ENCODE data around the gene CLCN6.

Gene CLCN6

GRCh38 chr1:11880911-11881748 lies 75.1 kb downstream of the CLCN6 start:
- no peak for DNase-seq

DNA sequence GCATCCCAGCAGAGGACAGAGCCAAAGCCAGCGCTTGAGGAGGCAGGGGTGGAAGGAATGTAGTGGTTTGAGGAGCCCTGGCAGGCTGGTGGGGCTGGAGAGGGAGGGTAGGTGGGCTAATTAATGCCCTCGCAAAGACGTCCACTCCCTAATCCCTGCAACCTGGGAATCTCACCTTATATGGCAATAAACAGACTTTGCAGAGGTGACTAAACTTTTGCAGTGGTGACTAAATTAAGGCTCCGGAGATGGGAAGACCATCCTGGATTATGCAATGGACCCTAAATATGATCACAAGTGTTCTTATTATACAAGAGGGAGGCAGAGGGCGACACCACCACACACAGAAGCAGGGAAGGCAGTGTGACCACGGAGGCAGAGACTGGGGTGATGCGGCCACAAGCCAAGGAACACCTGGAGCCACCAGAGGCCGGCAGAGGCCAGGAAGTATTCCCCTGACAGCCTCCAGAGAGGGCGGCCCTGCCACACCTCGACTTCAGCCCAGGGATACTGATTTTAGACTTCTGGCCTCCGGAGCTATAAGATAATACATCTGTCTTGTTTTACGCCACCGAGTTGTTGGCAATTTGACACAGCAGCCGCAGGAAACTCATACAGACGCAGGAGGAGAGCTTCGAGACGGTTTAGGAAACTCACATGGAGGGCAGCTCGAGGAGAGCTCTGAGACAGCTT lies 75.9 kb downstream of the CLCN6 start:
- no peak for DNase-seq

DNA sequence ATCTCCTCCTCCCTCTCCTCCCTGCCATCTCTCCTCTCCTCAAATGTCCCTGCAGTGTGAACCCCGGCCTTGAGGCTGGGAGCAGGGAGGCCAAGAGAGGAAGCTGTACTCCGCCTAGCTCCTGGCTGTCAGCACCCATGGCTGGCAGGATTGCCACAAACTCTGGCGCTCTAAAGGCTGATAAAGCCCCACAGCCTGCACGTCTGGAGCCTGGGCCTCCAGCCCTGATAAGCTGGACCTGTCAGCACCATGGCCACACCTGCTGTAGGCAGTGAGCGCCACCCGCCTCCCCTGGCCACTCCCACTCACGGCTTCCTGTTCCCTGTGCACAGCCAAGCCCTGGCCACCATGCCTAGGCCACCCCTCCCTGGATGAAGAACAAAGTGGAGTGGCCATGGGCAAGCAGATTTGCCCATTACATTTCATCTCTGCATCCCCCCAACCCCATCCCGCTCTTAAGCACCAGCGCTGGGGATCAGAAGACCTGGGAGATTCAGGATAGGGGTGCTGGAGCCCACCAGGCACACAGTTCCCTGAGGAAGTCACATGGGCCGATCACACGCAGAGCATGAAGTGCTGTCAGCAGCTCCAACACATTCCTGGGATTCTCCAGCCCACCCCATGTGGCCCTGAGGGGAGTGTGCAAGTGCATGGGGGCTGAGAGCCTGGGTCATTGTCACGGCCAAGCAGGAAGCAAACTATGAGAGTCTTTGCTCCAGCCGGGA lies 77.0 kb downstream of the CLCN6 start:
- DNase-seq: no peak

DNA sequence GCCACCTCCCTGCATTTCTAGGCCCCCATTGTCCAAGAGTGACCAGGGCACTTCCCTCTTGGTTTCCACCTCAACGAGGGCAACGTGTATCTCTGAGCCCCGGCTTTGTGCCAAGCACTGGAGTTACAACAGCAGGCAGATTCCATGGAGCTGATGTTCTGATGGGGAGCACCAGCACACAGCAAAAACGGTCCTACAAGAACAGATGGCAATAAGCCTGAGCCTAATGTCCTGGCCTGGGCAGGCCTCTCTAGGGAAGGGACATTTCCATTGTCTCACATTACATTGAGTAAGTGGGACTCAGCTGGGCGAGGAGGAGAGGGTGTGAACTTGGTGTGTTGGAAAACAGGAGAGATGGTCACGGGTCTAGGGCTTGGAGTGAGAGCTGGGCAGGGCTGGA lies 79.9 kb downstream of the CLCN6 start:
- no peak for DNase-seq

DNA sequence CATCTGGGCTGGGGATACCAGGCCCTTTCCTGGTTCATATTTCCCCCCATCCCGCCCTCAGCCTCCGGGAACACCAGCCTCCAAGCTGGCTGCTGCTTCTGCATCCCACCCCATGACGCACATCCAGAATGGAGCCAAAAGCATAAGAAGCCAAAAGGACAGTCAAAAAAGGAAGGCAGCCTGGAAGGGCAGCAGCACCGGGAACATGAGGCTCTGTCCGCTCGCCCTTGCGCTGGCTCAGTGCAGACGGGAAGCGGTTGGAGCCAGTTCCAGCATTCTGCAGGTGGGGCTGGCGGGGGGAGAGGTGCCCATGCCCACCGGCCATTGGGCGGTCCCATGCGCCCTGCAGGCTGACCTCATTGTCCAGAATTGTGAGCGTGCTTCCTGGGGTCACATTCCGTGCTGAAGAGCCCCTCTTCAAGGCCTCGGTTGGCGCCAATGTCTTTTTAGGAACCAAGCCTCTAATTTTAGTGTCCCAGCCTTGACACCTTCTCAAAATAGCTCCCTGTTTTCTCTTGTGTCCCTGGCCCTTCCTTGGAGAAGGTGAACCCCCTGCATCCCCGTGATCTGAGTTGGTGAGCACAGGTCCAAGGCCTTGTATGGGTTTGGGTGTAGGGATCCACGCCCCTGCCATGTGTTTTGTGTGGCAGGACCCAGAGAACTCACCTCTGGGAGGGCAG lies 81.1 kb downstream of the CLCN6 start:
- no peak for DNase-seq

GRCh38 chr1:11887666-11888007 lies 81.6 kb downstream of the CLCN6 start:
- no peak for DNase-seq

- no peak for DNase-seq
These were observed 82.3 kb downstream of the CLCN6 start for GRCh38 chr1:11888206-11888876.

GRCh38 chr1:11888877-11889208 lies 82.9 kb downstream of the CLCN6 start:
- DNase-seq: no peak

DNA sequence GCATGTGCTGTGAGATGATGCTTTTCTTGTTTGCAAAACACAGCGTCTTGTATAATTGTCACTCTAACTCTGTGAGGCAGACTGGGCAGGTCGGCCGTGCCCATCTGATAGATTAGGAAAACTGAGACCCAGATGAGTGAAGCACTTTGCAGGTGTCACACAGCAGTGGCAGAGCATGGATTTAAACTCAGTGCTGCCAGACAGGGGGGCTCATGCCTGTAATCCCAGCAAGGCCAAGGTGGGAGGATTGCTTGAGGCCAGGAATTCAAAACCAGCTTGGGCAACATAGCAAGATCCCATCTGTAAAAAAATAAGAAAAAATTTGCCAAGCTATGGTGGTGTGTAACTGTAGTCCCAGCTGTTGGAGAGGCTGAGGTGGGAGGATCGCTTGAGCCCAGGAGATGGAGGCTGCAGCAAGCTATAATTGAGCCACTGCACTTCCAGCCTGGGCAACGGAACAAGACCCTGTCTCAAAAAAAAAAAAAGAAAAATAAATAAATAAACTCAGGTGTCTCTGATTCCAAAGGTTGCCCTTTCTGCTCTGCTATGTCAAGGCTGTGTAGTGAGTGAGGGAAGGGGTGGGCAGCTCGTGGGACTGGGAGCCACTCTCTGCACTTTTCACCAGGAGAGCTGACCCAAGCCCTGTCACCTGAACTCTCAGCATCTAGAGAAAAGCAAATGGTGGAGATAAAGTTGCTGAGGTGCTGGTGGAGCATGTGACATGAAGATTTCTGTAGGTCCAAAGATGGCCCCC lies 85.6 kb downstream of the CLCN6 start:
- DNase-seq: no peak

Measured in activated CD4-positive, alpha-beta T cell treated with anti-CD3 and anti-CD28 coated beads, Interleukin-10, Interleukin-2, amounts not matched to agents 100 ng/mL and 50 ng/mL, durations not matched to agents 16 hours and 8 hours (primary cell).